Activated T-cell treated with anti-CD3 and anti-CD28 coated beads, Interleukin-2, amount 50 U/mL, for 72 hours (primary cell): ENCODE results near the gene PIEZO1. TPM values are rescaled to one million over a fixed set of nuclear protein-coding genes. Genes with fewer than 3 reads are reported as not detected.

Experiments used
- ATAC-seq, 2 donors: fragments of 150-1000 bp; cut with Tn5 transposase; replicated peaks in 1 of 2; 2 replicates each; pipeline ENCODE4 v1.10.0; 2021; ENCODE audit warnings: moderate library complexity in 2 of 2, mild to moderate bottlenecking in 1 of 2
- DNase-seq, 2 donors: peaks; one replicate each; pipeline ENCODE4 v3.0.0; 2021 to 2022; ENCODE audit warnings: mixed read lengths in 1 of 2
- H3K27ac Mint-ChIP-seq: one replicate; pipeline ENCODE4 v1.8.0; 2022; ENCODE audit warnings: mild to moderate bottlenecking, moderate library complexity, mixed read lengths
- H3K27me3 Mint-ChIP-seq: one replicate; pipeline ENCODE4 v1.8.0; 2022; ENCODE audit warnings: low read depth, mixed read lengths
- H3K36me3 Mint-ChIP-seq, 2 donors: one replicate each; pipeline ENCODE4 v1.8.0; 2022; ENCODE audit warnings: mixed read lengths in 2 of 2, mild to moderate bottlenecking in 1 of 2; ENCODE audit not compliant: insufficient read depth in 2 of 2
- H3K4me1 Mint-ChIP-seq: one replicate; pipeline ENCODE4 v1.8.0; 2022; ENCODE audit warnings: low read depth, mixed read lengths
- H3K4me3 Mint-ChIP-seq, 2 donors: one replicate each; pipeline ENCODE4 v1.8.0; 2022; ENCODE audit warnings: mild to moderate bottlenecking in 2 of 2, mixed read lengths in 2 of 2, moderate library complexity in 2 of 2
- H3K9me3 Mint-ChIP-seq, 2 donors: one replicate each; pipeline ENCODE4 v1.8.0; 2022; ENCODE audit warnings: mixed read lengths in 2 of 2
- total RNA-seq, 2 donors: library from RNA; stranded (reverse); gene quantifications; one replicate each; pipeline ENCODE4 v1.2.3, GENCODE V29; 2022

Gene PIEZO1
- total RNA-seq, 2 donors from 2014 or later = 94.1 to 141 TPM

GRCh38 chr16:88739139-88739976 is 45.7 kb downstream of the PIEZO1 start:
- Mint-ChIP-seq H3K27ac (no peak overlapping the region), H3K27me3 (no peaks in the 10 kb centered on the region), H3K9me3 (no peaks in the 10 kb centered on the region), H3K4me3 (no peak overlapping the region), H3K4me1 (no peaks in the 10 kb centered on the region), H3K36me3 (no peaks in the 10 kb centered on the region)
- no peak for ATAC-seq
- DNase-seq = no peak

GRCh38 chr16:88738151-88739084 is 46.6 kb downstream of the PIEZO1 start:
- H3K9me3 Mint-ChIP-seq = no peaks in the 10 kb centered on the region
- ATAC-seq (no peak), DNase-seq (no peak)
- no peak overlapping the region for H3K4me3 Mint-ChIP-seq
- H3K4me1 Mint-ChIP-seq = no peaks in the 10 kb centered on the region
- no peaks in the 10 kb centered on the region for H3K36me3 Mint-ChIP-seq
- H3K27ac Mint-ChIP-seq = no peak overlapping the region
- no peaks in the 10 kb centered on the region for H3K27me3 Mint-ChIP-seq

- no peaks in the 10 kb centered on the region for H3K4me1 Mint-ChIP-seq
- no peak overlapping the region for H3K4me3 Mint-ChIP-seq
- peak; percentile 71 to 83 for DNase-seq
- no peaks in the 10 kb centered on the region for H3K9me3 Mint-ChIP-seq
- no peaks in the 10 kb centered on the region for H3K36me3 Mint-ChIP-seq
- peak; percentile 88 to 95 for ATAC-seq
- no peak overlapping the region for H3K27ac Mint-ChIP-seq
- H3K27me3 Mint-ChIP-seq = no peaks in the 10 kb centered on the region
These were observed 47.5 kb downstream of the PIEZO1 start for GRCh38 chr16:88737298-88738150.

GRCh38 chr16:88736496-88736895 is 48.5 kb downstream of the PIEZO1 start:
- H3K9me3 Mint-ChIP-seq = no peaks in the 10 kb centered on the region
- no peaks in the 10 kb centered on the region for H3K36me3 Mint-ChIP-seq
- H3K4me1 Mint-ChIP-seq = no peaks in the 10 kb centered on the region
- no peak overlapping the region for H3K27ac Mint-ChIP-seq
- no peak overlapping the region for H3K4me3 Mint-ChIP-seq
- no peaks in the 10 kb centered on the region for H3K27me3 Mint-ChIP-seq
- DNase-seq (no peak), ATAC-seq (no peak)

GRCh38 chr16:88736088-88736487 is 48.9 kb downstream of the PIEZO1 start:
- H3K4me3 Mint-ChIP-seq = no peak overlapping the region
- H3K27ac Mint-ChIP-seq = no peak overlapping the region
- no peak for ATAC-seq
- peaks cover 0 to 3% of the 10 kb centered on the region in 2 donors for H3K36me3 Mint-ChIP-seq
- H3K4me1 Mint-ChIP-seq = no peaks in the 10 kb centered on the region
- H3K27me3 Mint-ChIP-seq = no peaks in the 10 kb centered on the region
- no peak for DNase-seq
- H3K9me3 Mint-ChIP-seq = no peaks in the 10 kb centered on the region

GRCh38 chr16:88735616-88736015 is 49.4 kb downstream of the PIEZO1 start:
- H3K4me1 Mint-ChIP-seq = no peaks in the 10 kb centered on the region
- no peak overlapping the region for H3K27ac Mint-ChIP-seq
- no peak for DNase-seq
- H3K4me3 Mint-ChIP-seq = no peak overlapping the region
- H3K9me3 Mint-ChIP-seq = no peaks in the 10 kb centered on the region
- ATAC-seq = no peak
- H3K27me3 Mint-ChIP-seq = no peaks in the 10 kb centered on the region
- H3K36me3 Mint-ChIP-seq = peaks cover 0 to 3% of the 10 kb centered on the region in 2 donors

GRCh38 chr16:88735121-88735520 is 49.9 kb downstream of the PIEZO1 start:
- Mint-ChIP-seq H3K36me3 (peaks cover 0 to 3% of the 10 kb centered on the region in 2 donors), H3K27me3 (no peaks in the 10 kb centered on the region), H3K27ac (no peak overlapping the region), H3K4me1 (no peaks in the 10 kb centered on the region), H3K9me3 (no peaks in the 10 kb centered on the region), H3K4me3 (no peak overlapping the region)
- DNase-seq = no peak
- no peak for ATAC-seq

GRCh38 chr16:88734361-88734728 is 50.7 kb downstream of the PIEZO1 start:
- no peak for ATAC-seq
- H3K9me3 Mint-ChIP-seq = no peaks in the 10 kb centered on the region
- H3K4me1 Mint-ChIP-seq = no peaks in the 10 kb centered on the region
- H3K36me3 Mint-ChIP-seq = peaks cover 0 to 3% of the 10 kb centered on the region in 2 donors
- no peak for DNase-seq
- no peak overlapping the region for H3K27ac Mint-ChIP-seq
- no peaks in the 10 kb centered on the region for H3K27me3 Mint-ChIP-seq
- H3K4me3 Mint-ChIP-seq = no peak overlapping the region

- no peaks in the 10 kb centered on the region for H3K27me3 Mint-ChIP-seq
- H3K9me3 Mint-ChIP-seq = no peaks in the 10 kb centered on the region
These were observed 51.2 kb downstream of the PIEZO1 start for GRCh38 chr16:88733630-88734360.

GRCh38 chr16:88732961-88733294 is 52.1 kb downstream of the PIEZO1 start:
- Mint-ChIP-seq H3K4me1 (no peaks in the 10 kb centered on the region), H3K9me3 (no peaks in the 10 kb centered on the region), H3K27ac (no peak overlapping the region), H3K27me3 (no peaks in the 10 kb centered on the region), H3K4me3 (no peak overlapping the region), H3K36me3 (peaks cover 0 to 3% of the 10 kb centered on the region in 2 donors)
- ATAC-seq (no peak), DNase-seq (no peak)

More at GRCh38 chr16:88733630-88734360, 51.2 kb downstream of the PIEZO1 start:
- ATAC-seq (no peak), DNase-seq (no peak)
- H3K4me1 Mint-ChIP-seq = no peaks in the 10 kb centered on the region
- H3K27ac Mint-ChIP-seq = no peak overlapping the region
- no peak overlapping the region for H3K4me3 Mint-ChIP-seq
- peaks cover 0 to 3% of the 10 kb centered on the region in 2 donors for H3K36me3 Mint-ChIP-seq

- Mint-ChIP-seq H3K27me3 (no peaks in the 10 kb centered on the region), H3K36me3 (peaks cover 0 to 3% of the 10 kb centered on the region in 2 donors), H3K9me3 (no peaks in the 10 kb centered on the region), H3K4me3 (no peak overlapping the region), H3K27ac (no peak overlapping the region), H3K4me1 (no peaks in the 10 kb centered on the region)
- DNase-seq = no peak
- ATAC-seq = no peak
These were observed 52.7 kb downstream of the PIEZO1 start for GRCh38 chr16:88732172-88732960.

GRCh38 chr16:88731699-88732098 is 53.3 kb downstream of the PIEZO1 start:
- no peaks in the 10 kb centered on the region for H3K4me1 Mint-ChIP-seq
- no peaks in the 10 kb centered on the region for H3K27me3 Mint-ChIP-seq
- H3K9me3 Mint-ChIP-seq = no peaks in the 10 kb centered on the region
- peaks cover 0 to 3% of the 10 kb centered on the region in 2 donors for H3K36me3 Mint-ChIP-seq
- ATAC-seq (no peak), DNase-seq (no peak)
- H3K4me3 Mint-ChIP-seq = no peak overlapping the region
- H3K27ac Mint-ChIP-seq = no peak overlapping the region
